Astrocyte (in vitro differentiated cells and primary cell): Measurements from ENCODE around the gene SAMD14. TPM values are rescaled to one million over a fixed set of nuclear protein-coding genes. Genes with fewer than 3 reads are reported as not detected.

Source experiments
- DNase-seq: peaks from one replicate; pipeline ENCODE4 v3.0.0-alpha.2; 2010; ENCODE audit warnings: low read depth
- FAIRE-seq: peaks from 2 replicates; lab custom pipeline; 2011; peaks lifted over from hg19 to GRCh38; lab: Jason Lieb, UNC
- H2AFZ ChIP-seq: 2 replicates; pipeline ENCODE4 v1.6.0; 2012; ENCODE audit warnings: low read depth, low read length, inconsistent platforms
- H3K27ac ChIP-seq: 2 replicates; pipeline ENCODE4 v1.5.1; 2011; ENCODE audit warnings: low read depth, low read length, inconsistent platforms
- H3K27me3 ChIP-seq: 2 replicates; pipeline ENCODE4 v1.6.0; 2011; ENCODE audit warnings: low read length, inconsistent platforms; ENCODE audit not compliant: insufficient read depth
- H3K36me3 ChIP-seq: 2 replicates; pipeline ENCODE4 v1.5.1; 2011; ENCODE audit warnings: low read length, inconsistent platforms; ENCODE audit not compliant: insufficient read depth
- H3K4me1 ChIP-seq: 2 replicates; pipeline ENCODE4 v1.5.1; 2011; ENCODE audit warnings: low read length, inconsistent platforms; ENCODE audit not compliant: insufficient read depth
- H3K4me2 ChIP-seq: 2 replicates; pipeline ENCODE4 v1.6.0; 2012; ENCODE audit warnings: low read length, inconsistent platforms
- H3K4me3 ChIP-seq: 2 replicates; pipeline ENCODE4 v1.5.1; 2011; ENCODE audit warnings: low read depth, mild to moderate bottlenecking, low read length, inconsistent platforms; ENCODE audit not compliant: insufficient read depth
- H3K79me2 ChIP-seq: 2 replicates; pipeline ENCODE4 v1.6.0; 2012; ENCODE audit warnings: mild to moderate bottlenecking, low read length, inconsistent platforms; ENCODE audit not compliant: insufficient read depth
- H3K9ac ChIP-seq: 2 replicates; pipeline ENCODE4 v1.6.0; 2012; ENCODE audit warnings: mild to moderate bottlenecking, low read length, inconsistent platforms
- H3K9me3 ChIP-seq: 2 replicates; pipeline ENCODE4 v1.5.1; 2012; ENCODE audit warnings: low read depth, mild to moderate bottlenecking, low read length, inconsistent platforms; ENCODE audit not compliant: insufficient read depth
- H4K20me1 ChIP-seq: 2 replicates; pipeline ENCODE4 v1.6.0; 2012; ENCODE audit warnings: low read length, inconsistent platforms; ENCODE audit not compliant: insufficient read depth
- H3K27ac Mint-ChIP-seq: one replicate; pipeline ENCODE4 v1.8.0; 2021; ENCODE audit warnings: mild to moderate bottlenecking, mixed read lengths; ENCODE audit not compliant: unreplicated experiment
- H3K27me3 Mint-ChIP-seq: one replicate; pipeline ENCODE4 v1.8.0; 2021; ENCODE audit warnings: low read depth, mixed read lengths; ENCODE audit not compliant: unreplicated experiment
- H3K36me3 Mint-ChIP-seq: one replicate; pipeline ENCODE4 v1.8.0; 2021; ENCODE audit warnings: low read depth, mixed read lengths; ENCODE audit not compliant: unreplicated experiment
- H3K4me1 Mint-ChIP-seq: one replicate; pipeline ENCODE4 v1.8.0; 2021; ENCODE audit warnings: low read depth, mixed read lengths; ENCODE audit not compliant: unreplicated experiment
- H3K4me3 Mint-ChIP-seq: one replicate; pipeline ENCODE4 v1.8.0; 2021; ENCODE audit warnings: mild to moderate bottlenecking, moderate library complexity, mixed read lengths; ENCODE audit not compliant: unreplicated experiment
- H3K9me3 Mint-ChIP-seq: one replicate; pipeline ENCODE4 v1.8.0; 2021; ENCODE audit warnings: mild to moderate bottlenecking, mixed read lengths; ENCODE audit not compliant: unreplicated experiment
- CTCF ChIP-seq: IDR thresholded peaks from 2 replicates; pipeline ENCODE4 v1.5.1; 2011; ENCODE audit warnings: low read depth, mild to moderate bottlenecking, inconsistent platforms, low read length, moderate library complexity; ENCODE audit not compliant: insufficient read depth
- EZH2 ChIP-seq: IDR thresholded peaks from 2 replicates; pipeline ENCODE4 v1.6.1; 2012; ENCODE audit warnings: mild to moderate bottlenecking, low read length, inconsistent platforms; ENCODE audit not compliant: insufficient read depth
- total RNA-seq: library from RNA; stranded (reverse); gene quantifications from 2 replicates; pipeline ENCODE4 v1.2.1, GENCODE V29; 2021

Gene SAMD14
- total RNA-seq, 1 donor from 2014 or later = 10.8 TPM

GRCh38 chr17:50151937-50152547 is 22.1 kb upstream of the SAMD14 start:
- Histone ChIP-seq H3K27me3 (no peaks in the 10 kb centered on the region), H3K9ac (peak overlapping the region; percentile 68), H3K36me3 (no peaks in the 10 kb centered on the region), H3K4me2 (peak overlapping the region; percentile 89), H3K79me2 (peaks cover 37% of the 10 kb centered on the region), H2AFZ (peak overlapping the region; percentile 75), H3K9me3 (no peaks in the 10 kb centered on the region), H3K27ac (peak overlapping the region; percentile 52), H3K4me3 (peak overlapping the region; percentile 47), H3K4me1 (peaks cover 29% of the 10 kb centered on the region), H4K20me1 (peaks cover 22% of the 10 kb centered on the region)
- Mint-ChIP-seq H3K4me3 (peak overlapping the region; percentile 87), H3K9me3 (no peaks in the 10 kb centered on the region), H3K27me3 (no peaks in the 10 kb centered on the region), H3K36me3 (peaks cover 4% of the 10 kb centered on the region), H3K4me1 (peaks cover 8% of the 10 kb centered on the region), H3K27ac (peak overlapping the region; percentile 77)
- DNase-seq = peak; percentile 80
- TF ChIP-seq CTCF (no peak), EZH2 (no peak)
- no peak for FAIRE-seq

GRCh38 chr17:50151041-50151936 is 21.3 kb upstream of the SAMD14 start:
- Histone ChIP-seq H3K4me2 (peak overlapping the region; percentile 89), H3K9ac (peak overlapping the region; percentile 90), H2AFZ (peak overlapping the region; percentile 15), H3K4me1 (peaks cover 37% of the 10 kb centered on the region), H4K20me1 (peaks cover 30% of the 10 kb centered on the region), H3K4me3 (peak overlapping the region; percentile 71), H3K79me2 (peaks cover 44% of the 10 kb centered on the region), H3K36me3 (no peaks in the 10 kb centered on the region), H3K27me3 (no peaks in the 10 kb centered on the region), H3K27ac (peak overlapping the region; percentile 39), H3K9me3 (no peaks in the 10 kb centered on the region)
- peak; percentile 82 for DNase-seq
- Mint-ChIP-seq H3K9me3 (no peaks in the 10 kb centered on the region), H3K36me3 (peaks cover 7% of the 10 kb centered on the region), H3K27me3 (no peaks in the 10 kb centered on the region), H3K27ac (peak overlapping the region; percentile 92), H3K4me3 (peak overlapping the region; percentile 87), H3K4me1 (peaks cover 14% of the 10 kb centered on the region)
- peak; percentile 27 for TF ChIP-seq CTCF
- TF ChIP-seq EZH2 = no peak
- no peak for FAIRE-seq
